HepG2 (cell line): Measurements from ENCODE around the gene NFKBIZ. TPM values are rescaled to one million over a fixed set of nuclear protein-coding genes. Genes with fewer than 3 reads are reported as not detected.

ENCODE experiments used
- ARID3A ChIP-seq: IDR thresholded peaks from 2 replicates; pipeline ENCODE4 v1.6.1; 2012; ENCODE audit warnings: low read depth, low read length, improper control_type of control experiment
- BRCA1 ChIP-seq: sonication (generic); formaldehyde crosslinking; IDR thresholded peaks from 2 replicates; pipeline ENCODE4 v1.4.0; 2020; ENCODE audit warnings: missing genetic modification reagents
- DNMT1 ChIP-seq: sonication (generic); formaldehyde crosslinking; IDR thresholded peaks from 2 replicates; pipeline ENCODE4 v1.5.1; 2020; ENCODE audit warnings: mild to moderate bottlenecking, missing genetic modification reagents
- FOSL2 ChIP-seq: sonication (generic); formaldehyde crosslinking; IDR thresholded peaks from 2 replicates; pipeline ENCODE4 v1.4.0; 2020; ENCODE audit warnings: missing genetic modification reagents
- KDM6A ChIP-seq: IDR thresholded peaks from 2 replicates; pipeline ENCODE4 v1.6.1; 2016; ENCODE audit warnings: low read depth
- MAF1 ChIP-seq: sonication (generic); formaldehyde crosslinking; IDR thresholded peaks from 2 replicates; pipeline ENCODE4 v1.5.0; 2020; ENCODE audit warnings: missing genetic modification reagents, borderline replicate concordance
- MTF2 ChIP-seq: sonication (generic); formaldehyde crosslinking; IDR thresholded peaks from 2 replicates; pipeline ENCODE4 v1.5.0; 2020; ENCODE audit warnings: missing genetic modification reagents, borderline replicate concordance
- NCOR1 ChIP-seq: fragments of 200-600 bp; sonication (generic); IDR thresholded peaks from 2 replicates; pipeline ENCODE4 v1.7.0; 2017; ENCODE audit warnings: antibody characterized with exemption, low read length, borderline replicate concordance
- NFATC3 ChIP-seq: sonication (generic); formaldehyde crosslinking; IDR thresholded peaks from 2 replicates; pipeline ENCODE4 v1.5.1; 2020; ENCODE audit warnings: mild to moderate bottlenecking, missing genetic modification reagents
- NR1H2 ChIP-seq: sonication (generic); formaldehyde crosslinking; IDR thresholded peaks from 2 replicates; pipeline ENCODE4 v1.8.1; 2022; ENCODE audit warnings: low read depth, missing genetic modification reagents, borderline replicate concordance
- POLR2AphosphoS2 ChIP-seq: IDR thresholded peaks from 2 replicates; pipeline ENCODE4 v1.6.1; 2011; ENCODE audit warnings: low read depth, low read length, improper control_type of control experiment
- SIN3B ChIP-seq: fragments of 150-350 bp; IDR thresholded peaks from 2 replicates; pipeline ENCODE4 v1.6.1; 2014; ENCODE audit warnings: low read length
- SNRNP70 ChIP-seq: fragments of 200-400 bp; formaldehyde crosslinking; IDR thresholded peaks from 2 replicates; pipeline ENCODE4 v1.6.1; 2017; ENCODE audit warnings: mild to moderate bottlenecking, low read depth, low read length, moderate library complexity
- TEAD3 ChIP-seq: optimal IDR thresholded peaks from 2 replicates; pipeline ENCODE3; 2016; ENCODE audit warnings: borderline replicate concordance
- THAP7 ChIP-seq: sonication (generic); formaldehyde crosslinking; IDR thresholded peaks from 2 replicates; pipeline ENCODE4 v1.8.1; 2023; ENCODE audit warnings: mild to moderate bottlenecking, missing genetic modification reagents
- USF2 ChIP-seq, 2 experiments: sonication (generic) in 1 of 2; formaldehyde crosslinking in 1 of 2; IDR thresholded peaks; 2 replicates each; pipeline versions ENCODE4 v1.5.1 to v1.6.1; 2011 to 2020; ENCODE audit warnings: borderline replicate concordance in 1 of 2, low read depth in 1 of 2, low read length in 1 of 2, mild to moderate bottlenecking in 1 of 2, missing genetic modification reagents in 1 of 2, moderate library complexity in 1 of 2
- ZFP37 ChIP-seq: sonication (generic); formaldehyde crosslinking; IDR thresholded peaks from 2 replicates; pipeline ENCODE4 v1.4.0; 2020; ENCODE audit warnings: missing genetic modification reagents, borderline replicate concordance
- ZNF720 ChIP-seq: sonication (generic); formaldehyde crosslinking; IDR thresholded peaks from 2 replicates; pipeline ENCODE4 v1.4.0; 2020; ENCODE audit warnings: missing genetic modification reagents
- ZNF749 ChIP-seq: sonication (generic); formaldehyde crosslinking; IDR thresholded peaks from 2 replicates; pipeline ENCODE4 v1.8.0; 2022; ENCODE audit warnings: mild to moderate bottlenecking, missing genetic modification reagents, moderate library complexity, borderline replicate concordance
- polyA plus RNA-seq, 8 experiments: library from polyadenylated mRNA; depleted of rRNA in 3 of 8; stranded (reverse) in 7 of 8; unstranded in 1 of 8; fragments of >200 nt; fragmentation: Illumina TruSeq in 4 of 8; extraction: Trizol in 4 of 8; gene quantifications; 2 replicates each; pipeline versions ENCODE4 v1.2.1 to v1.2.3, GENCODE V29; 2011 to 2016; ENCODE audit warnings: low read depth in 4 of 8, missing spikeins in 1 of 8, mixed read lengths in 1 of 8; ENCODE audit not compliant: insufficient read depth in 1 of 8
- total RNA-seq, 5 experiments: library from RNA; depleted of rRNA; stranded (reverse); fragments of >200 nt; fragmentation: Illumina TruSeq; extraction: Trizol; gene quantifications; 2 replicates each; pipeline ENCODE4 v1.2.3, GENCODE V29; 2016; ENCODE audit warnings: low read depth in 1 of 5
- TF ChIP-seq, protein P1 (sequence below), 2 experiments: sonication (generic) in 1 of 2; formaldehyde crosslinking in 1 of 2; IDR thresholded peaks; 2 replicates each; pipeline versions ENCODE4 v1.6.1 to v1.9.0; 2014 to 2022; ENCODE audit warnings: antibody characterized with exemption in 1 of 2, borderline replicate concordance in 1 of 2, inconsistent platforms in 1 of 2, low read depth in 1 of 2, missing genetic modification reagents in 1 of 2

Gene NFKBIZ
- total and polyA plus RNA-seq, 2 of the 13 experiments (the other 11 are each of a cell fraction or from before 2014, with no cell fraction given), result 25.9 to 60.6 TPM

GRCh38 chr3:101848326-101848725 lies 988 bp upstream of the NFKBIZ start (continued):
- TF ChIP-seq ZNF720 (CRISPR knock-in tag) (no peak), NR1H2 (no peak), MTF2 (CRISPR knock-in tag) (no peak), USF2 (IDR thresholded peaks at IDR 0.05; ENCODE audit: low read depth, low read length) (no peak), USF2 (CRISPR knock-in tag; IDR thresholded peaks at IDR 0.05; ENCODE audit: borderline replicate concordance) (no peak), TEAD3 (CRISPR knock-in tag) (peak; percentile 12), BRCA1 (CRISPR knock-in tag) (no peak), DNMT1 (no peak), MAF1 (CRISPR knock-in tag) (no peak), SNRNP70 (no peak), KDM6A (CRISPR knock-in tag) (peak; percentile 36; the same call in 1 of the 2 replicates), SIN3B (no peak), POLR2AphosphoS2 (no peak), FOSL2 (CRISPR knock-in tag) (no peak), ARID3A (peak; percentile 86), ZNF749 (CRISPR knock-in tag) (no peak), NFATC3 (no peak), NCOR1 (peak; percentile 79; the same call in 1 of the 2 replicates), ZFP37 (no peak), THAP7 (CRISPR knock-in tag) (no peak)
- TF ChIP-seq, protein P1, sequence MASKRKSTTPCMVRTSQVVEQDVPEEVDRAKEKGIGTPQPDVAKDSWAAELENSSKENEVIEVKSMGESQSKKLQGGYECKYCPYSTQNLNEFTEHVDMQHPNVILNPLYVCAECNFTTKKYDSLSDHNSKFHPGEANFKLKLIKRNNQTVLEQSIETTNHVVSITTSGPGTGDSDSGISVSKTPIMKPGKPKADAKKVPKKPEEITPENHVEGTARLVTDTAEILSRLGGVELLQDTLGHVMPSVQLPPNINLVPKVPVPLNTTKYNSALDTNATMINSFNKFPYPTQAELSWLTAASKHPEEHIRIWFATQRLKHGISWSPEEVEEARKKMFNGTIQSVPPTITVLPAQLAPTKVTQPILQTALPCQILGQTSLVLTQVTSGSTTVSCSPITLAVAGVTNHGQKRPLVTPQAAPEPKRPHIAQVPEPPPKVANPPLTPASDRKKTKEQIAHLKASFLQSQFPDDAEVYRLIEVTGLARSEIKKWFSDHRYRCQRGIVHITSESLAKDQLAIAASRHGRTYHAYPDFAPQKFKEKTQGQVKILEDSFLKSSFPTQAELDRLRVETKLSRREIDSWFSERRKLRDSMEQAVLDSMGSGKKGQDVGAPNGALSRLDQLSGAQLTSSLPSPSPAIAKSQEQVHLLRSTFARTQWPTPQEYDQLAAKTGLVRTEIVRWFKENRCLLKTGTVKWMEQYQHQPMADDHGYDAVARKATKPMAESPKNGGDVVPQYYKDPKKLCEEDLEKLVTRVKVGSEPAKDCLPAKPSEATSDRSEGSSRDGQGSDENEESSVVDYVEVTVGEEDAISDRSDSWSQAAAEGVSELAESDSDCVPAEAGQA (IDR thresholded peaks at IDR 0.05; ENCODE audit: low read depth), result no peak
- TF ChIP-seq, protein P1 (CRISPR knock-in tag; IDR thresholded peaks at IDR 0.05; ENCODE audit: borderline replicate concordance), result no peak
